ENCODE data around the gene ZNF317.

DNA sequence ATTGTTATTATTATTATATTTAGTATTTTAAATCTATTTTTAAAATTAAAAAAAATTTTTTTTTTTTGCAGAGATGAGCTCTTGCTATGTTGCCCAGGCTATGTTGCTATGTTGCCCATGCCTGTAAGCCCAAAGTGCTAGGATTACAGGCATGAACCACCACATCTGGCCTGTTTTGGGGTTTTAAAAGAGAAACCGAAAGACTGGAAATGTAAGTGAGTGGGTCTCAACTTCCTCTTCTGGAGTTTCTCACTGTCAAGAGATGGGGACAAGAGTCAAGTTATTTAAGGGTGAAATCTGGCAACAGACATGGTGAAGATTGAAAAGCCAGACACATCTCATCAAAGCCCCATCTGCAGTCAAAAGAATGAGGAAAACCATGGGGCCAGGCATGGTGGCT is 9.2 kb upstream of the ZNF317 start:
- TF ChIP-seq, protein P1, sequence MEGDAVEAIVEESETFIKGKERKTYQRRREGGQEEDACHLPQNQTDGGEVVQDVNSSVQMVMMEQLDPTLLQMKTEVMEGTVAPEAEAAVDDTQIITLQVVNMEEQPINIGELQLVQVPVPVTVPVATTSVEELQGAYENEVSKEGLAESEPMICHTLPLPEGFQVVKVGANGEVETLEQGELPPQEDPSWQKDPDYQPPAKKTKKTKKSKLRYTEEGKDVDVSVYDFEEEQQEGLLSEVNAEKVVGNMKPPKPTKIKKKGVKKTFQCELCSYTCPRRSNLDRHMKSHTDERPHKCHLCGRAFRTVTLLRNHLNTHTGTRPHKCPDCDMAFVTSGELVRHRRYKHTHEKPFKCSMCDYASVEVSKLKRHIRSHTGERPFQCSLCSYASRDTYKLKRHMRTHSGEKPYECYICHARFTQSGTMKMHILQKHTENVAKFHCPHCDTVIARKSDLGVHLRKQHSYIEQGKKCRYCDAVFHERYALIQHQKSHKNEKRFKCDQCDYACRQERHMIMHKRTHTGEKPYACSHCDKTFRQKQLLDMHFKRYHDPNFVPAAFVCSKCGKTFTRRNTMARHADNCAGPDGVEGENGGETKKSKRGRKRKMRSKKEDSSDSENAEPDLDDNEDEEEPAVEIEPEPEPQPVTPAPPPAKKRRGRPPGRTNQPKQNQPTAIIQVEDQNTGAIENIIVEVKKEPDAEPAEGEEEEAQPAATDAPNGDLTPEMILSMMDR (IDR thresholded peaks at IDR 0.05), result no peak
- no peak for TF ChIP-seq POLR2A (IDR thresholded peaks at IDR 0.05)
